ENCODE data around the gene MEGF6. TPM values are rescaled to one million over a fixed set of nuclear protein-coding genes. Genes with fewer than 3 reads are reported as not detected.

Gene MEGF6
- total RNA-seq, 4 donors from 2014 or later = 4.1 to 27.1 (median 11.4) TPM

DNA sequence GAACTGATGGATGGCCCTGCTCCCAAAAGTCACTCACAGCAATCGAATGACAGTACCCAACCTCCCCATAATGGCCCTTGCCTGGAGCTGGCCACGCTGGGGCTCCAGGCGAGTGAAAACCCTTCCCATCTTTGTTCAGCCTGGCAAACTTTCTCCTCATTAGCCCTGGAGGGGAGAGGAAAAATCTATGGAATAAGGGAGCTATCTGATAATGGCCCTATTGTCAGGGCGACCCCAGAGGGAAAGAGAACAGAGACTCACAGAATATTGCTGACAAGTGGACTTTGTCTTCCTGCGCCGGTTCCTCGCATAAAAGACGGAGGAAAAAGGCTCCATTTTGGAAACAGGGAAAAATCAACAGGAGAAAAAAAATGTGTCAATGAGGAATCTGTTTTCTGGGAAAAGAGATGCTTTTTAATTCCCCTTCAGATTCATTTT lies 169.9 kb downstream of the MEGF6 start:
- no peak for DNase-seq
- Histone ChIP-seq H3K27me3 (peaks cover 24% of the 10 kb centered on the region), H3K4me3 (no peak overlapping the region), H3K4me1 (no peaks in the 10 kb centered on the region), H3K36me3 (no peaks in the 10 kb centered on the region), H3K27ac (no peak overlapping the region), H3K9me3 (no peaks in the 10 kb centered on the region)
- intact Hi-C loops (cut with DNase I; ENCODE audit: low total_unique reads) = no loop called here
- in situ Hi-C loops (cut with MboI; ENCODE audit: low pct_ligation_motif_present in 1 of 4, low pct_unique_long_range_greater_than_20kb in 1 of 4, low sequenced_read_pairs in 3 of 4) = loop anchor here in 2 of 4 donors (25.0 kb wide), 2 partner anchors 429 to 604 kb away; partner anchors contain the start of gene ACTRT2 (in 2 of the 2)
- WGBS, 2 donors (ENCODE audit: low coverage in 1 of 2) = 50 to 66% methylated on average over 5 to 8 of the region's 8 CpGs
- TF ChIP-seq, protein P1, sequence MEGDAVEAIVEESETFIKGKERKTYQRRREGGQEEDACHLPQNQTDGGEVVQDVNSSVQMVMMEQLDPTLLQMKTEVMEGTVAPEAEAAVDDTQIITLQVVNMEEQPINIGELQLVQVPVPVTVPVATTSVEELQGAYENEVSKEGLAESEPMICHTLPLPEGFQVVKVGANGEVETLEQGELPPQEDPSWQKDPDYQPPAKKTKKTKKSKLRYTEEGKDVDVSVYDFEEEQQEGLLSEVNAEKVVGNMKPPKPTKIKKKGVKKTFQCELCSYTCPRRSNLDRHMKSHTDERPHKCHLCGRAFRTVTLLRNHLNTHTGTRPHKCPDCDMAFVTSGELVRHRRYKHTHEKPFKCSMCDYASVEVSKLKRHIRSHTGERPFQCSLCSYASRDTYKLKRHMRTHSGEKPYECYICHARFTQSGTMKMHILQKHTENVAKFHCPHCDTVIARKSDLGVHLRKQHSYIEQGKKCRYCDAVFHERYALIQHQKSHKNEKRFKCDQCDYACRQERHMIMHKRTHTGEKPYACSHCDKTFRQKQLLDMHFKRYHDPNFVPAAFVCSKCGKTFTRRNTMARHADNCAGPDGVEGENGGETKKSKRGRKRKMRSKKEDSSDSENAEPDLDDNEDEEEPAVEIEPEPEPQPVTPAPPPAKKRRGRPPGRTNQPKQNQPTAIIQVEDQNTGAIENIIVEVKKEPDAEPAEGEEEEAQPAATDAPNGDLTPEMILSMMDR (IDR thresholded peaks at IDR 0.05) = no peak
- TF ChIP-seq EP300 (IDR thresholded peaks at IDR 0.05; ENCODE audit: low read depth) (no peak), POLR2AphosphoS5 (IDR thresholded peaks at IDR 0.05) (no peak), POLR2A (IDR thresholded peaks at IDR 0.05) (no peak)

DNA sequence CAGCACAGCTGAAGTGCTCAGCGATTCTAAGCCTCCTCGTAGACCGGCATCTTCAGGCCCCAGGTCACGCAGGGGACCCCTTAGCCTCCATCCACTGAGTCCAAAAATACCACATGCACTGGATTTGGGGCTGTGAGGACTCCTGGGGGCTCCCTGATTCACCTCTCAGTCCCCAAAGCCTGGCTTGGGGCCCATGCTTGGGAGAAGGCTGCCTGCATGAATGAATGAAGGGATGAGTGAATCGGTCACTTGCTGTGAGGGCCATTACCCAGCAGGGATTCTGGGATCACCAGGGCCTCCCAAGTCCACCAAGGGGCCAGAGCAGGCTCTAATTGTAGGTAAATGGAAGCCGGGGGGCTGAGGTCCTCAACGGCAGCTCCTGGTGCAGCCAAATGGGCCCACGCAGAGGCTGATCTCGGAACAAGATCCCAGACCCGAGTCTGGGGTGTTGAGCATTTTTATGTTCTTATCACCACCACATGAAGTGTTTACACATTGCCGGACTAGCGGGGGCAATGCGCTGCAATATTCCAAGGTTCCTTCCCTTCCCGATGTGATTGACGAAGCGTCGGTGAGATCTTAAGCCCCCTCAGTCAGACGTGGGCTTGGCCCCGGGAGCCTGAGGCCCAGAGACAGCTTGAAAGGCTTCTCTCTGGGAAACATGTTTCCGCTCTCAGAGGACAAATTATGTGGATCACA lies 170.4 kb downstream of the MEGF6 start:
- in situ Hi-C loops (cut with MboI; ENCODE audit: low pct_ligation_motif_present in 1 of 4, low pct_unique_long_range_greater_than_20kb in 1 of 4, low sequenced_read_pairs in 3 of 4) (loop anchor here in 2 of 4 donors (25.0 kb wide), 2 partner anchors 429 to 604 kb away; partner anchors contain the start of gene ACTRT2 (in 2 of the 2)), intact Hi-C loops (cut with DNase I; ENCODE audit: low total_unique reads) (no loop called here)
- Histone ChIP-seq H3K4me1 (no peaks in the 10 kb centered on the region), H3K9me3 (no peaks in the 10 kb centered on the region), H3K36me3 (no peaks in the 10 kb centered on the region), H3K4me3 (no peak overlapping the region), H3K27ac (no peak overlapping the region), H3K27me3 (peaks cover 24% of the 10 kb centered on the region)
- 66 to 70% methylated on average over 8 to 20 of the region's 20 CpGs for WGBS, 2 donors (ENCODE audit: low coverage in 1 of 2)
- TF ChIP-seq POLR2A (IDR thresholded peaks at IDR 0.05) (no peak), POLR2AphosphoS5 (IDR thresholded peaks at IDR 0.05) (no peak), EP300 (IDR thresholded peaks at IDR 0.05; ENCODE audit: low read depth) (no peak)
- TF ChIP-seq, protein P1 (IDR thresholded peaks at IDR 0.05) = no peak
- DNase-seq = no peak

DNA sequence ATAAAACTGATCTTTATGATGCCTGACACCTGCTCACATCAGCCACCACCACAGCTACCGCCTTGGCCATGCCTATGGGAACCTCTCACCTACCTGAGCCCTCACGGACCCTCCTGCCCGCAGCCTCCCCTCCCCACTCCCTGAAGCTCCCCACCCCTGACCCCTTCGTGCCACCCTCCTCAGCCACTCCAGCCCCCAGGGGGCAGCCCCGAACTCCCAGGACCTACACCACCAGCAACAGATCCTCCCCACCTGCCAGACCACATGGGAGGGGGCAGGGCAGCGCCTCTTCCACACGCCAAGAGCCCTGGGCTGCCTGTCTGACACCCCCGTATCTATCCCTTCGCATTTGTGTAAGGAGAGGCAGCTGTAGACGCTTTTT lies 171.0 kb downstream of the MEGF6 start:
- WGBS, 2 donors (ENCODE audit: low coverage in 1 of 2) = 59% methylated on average over 10 of the region's 10 CpGs; no CpG with 5 or more reads in 1 of the 2 donors
- H3K4me1 ChIP-seq = no peaks in the 10 kb centered on the region
- no peaks in the 10 kb centered on the region for H3K36me3 ChIP-seq
- TF ChIP-seq POLR2AphosphoS5 (IDR thresholded peaks at IDR 0.05) = no peak
- no peak for TF ChIP-seq EP300 (IDR thresholded peaks at IDR 0.05; ENCODE audit: low read depth)
- TF ChIP-seq, protein P1 (IDR thresholded peaks at IDR 0.05) = no peak
- TF ChIP-seq POLR2A (IDR thresholded peaks at IDR 0.05) = no peak
- intact Hi-C loops (cut with DNase I; ENCODE audit: low total_unique reads) = no loop called here
- no peak for DNase-seq
- no peak overlapping the region for H3K4me3 ChIP-seq
- H3K27ac ChIP-seq = no peak overlapping the region
- in situ Hi-C loops (cut with MboI; ENCODE audit: low pct_ligation_motif_present in 1 of 4, low pct_unique_long_range_greater_than_20kb in 1 of 4, low sequenced_read_pairs in 3 of 4) = loop anchor here in 2 of 4 donors (25.0 kb wide), 2 partner anchors 428 to 603 kb away; partner anchors contain the start of gene ACTRT2 (in 2 of the 2)
- peaks cover 24% of the 10 kb centered on the region for H3K27me3 ChIP-seq
- no peaks in the 10 kb centered on the region for H3K9me3 ChIP-seq

Small RNAs within 50 kb of the gene (small RNA-seq; reads per million reads assigned to genes)
- gene MIR551A = 0 to 0.35 (median 0) reads per million in 4 donors

Other genes starting within 250 kb of the MEGF6 start
- 100 to 1,000 TPM; 104 to 240 (median 145) TPM for gene ARHGEF16, start 156.8 kb downstream of the MEGF6 start, total RNA-seq
- gene TPRG1L, start 13.5 kb upstream of the MEGF6 start, total RNA-seq = 10 to 100 TPM; 24.5 to 86.8 (median 56.0) TPM
- gene WRAP73, start 38.6 kb upstream of the MEGF6 start, total RNA-seq = 10 to 100 TPM; 19.7 to 30.4 (median 25.5) TPM
- under 1 TPM in 2 of 4 donors, not detected in 2; 0.20 to 0.32 TPM for gene TP73, start 41.0 kb upstream of the MEGF6 start, total RNA-seq
- not detected for gene CCDC27, start 140.9 kb upstream of the MEGF6 start, total RNA-seq
- gene SMIM1, start 161.2 kb upstream of the MEGF6 start, total RNA-seq = not detected
- gene LRRC47, start 185.0 kb upstream of the MEGF6 start, total RNA-seq = 10 to 100 TPM; 30.6 to 50.5 (median 38.0) TPM
- gene CEP104, start 245.7 kb upstream of the MEGF6 start, total RNA-seq = 10 to 100 TPM; 34.4 to 57.7 (median 43.5) TPM
- 10 to 100 TPM in 2 of 4 donors, 1 to 10 TPM in 1, not detected in 1; 7.4 to 18.3 (median 15.7) TPM for gene DFFB, start 246.0 kb upstream of the MEGF6 start, total RNA-seq